Endometrial microvascular endothelial cells (primary cell): Measurements from ENCODE around the gene SUPT3H. TPM values are rescaled to one million over a fixed set of nuclear protein-coding genes. Genes with fewer than 3 reads are reported as not detected.
"Not testable (repeated sequence)": the region's sequence is repeated elsewhere in the genome, so short reads cannot be mapped to it uniquely, and the experiment has no call there.

ENCODE experiments used
- in situ Hi-C: cut with HindIII; loops from 2 replicates; pipeline ENCODE4 v1.10.0; 2017; ENCODE audit warnings: low sequenced_read_pairs, low pct_unique_long_range_greater_than_20kb; ENCODE audit errors: inconsistent ontology term
- total RNA-seq: library from RNA; depleted of rRNA; stranded (reverse); fragments of >200 nt; gene quantifications from one replicate; pipeline ENCODE4 v1.2.3, GENCODE V29; 2015; ENCODE audit errors: inconsistent ontology term

The SUPT3H gene
- total RNA-seq, 1 donor from 2014 or later, result 6.6 TPM

- in situ Hi-C loops, result no loop called here
Observed at GRCh38 chr6:45047573-45047972, 330.2 kb downstream of the SUPT3H start.

- in situ Hi-C loops, result no loop called here
Observed at GRCh38 chr6:45045253-45045601, 332.5 kb downstream of the SUPT3H start.

GRCh38 chr6:45044510-45045252 is 333.1 kb downstream of the SUPT3H start:
- in situ Hi-C loops, result no loop called here

GRCh38 chr6:45044086-45044485 is 333.6 kb downstream of the SUPT3H start:
- in situ Hi-C loops, result no loop called here

GRCh38 chr6:45042673-45043072 is 335.1 kb downstream of the SUPT3H start:
- in situ Hi-C loops, result not testable (repeated sequence)

GRCh38 chr6:45038226-45038625 is 339.5 kb downstream of the SUPT3H start:
- in situ Hi-C loops, result no loop called here

GRCh38 chr6:45036103-45036502 is 341.6 kb downstream of the SUPT3H start:
- in situ Hi-C loops, result no loop called here

GRCh38 chr6:45032426-45032825 is 345.3 kb downstream of the SUPT3H start:
- in situ Hi-C loops, result no loop called here

- in situ Hi-C loops, result no loop called here
Observed at GRCh38 chr6:45031601-45032000, 346.1 kb downstream of the SUPT3H start.

- in situ Hi-C loops, result no loop called here
Observed at GRCh38 chr6:45027126-45027525, 350.6 kb downstream of the SUPT3H start.

GRCh38 chr6:45026003-45026516 is 351.7 kb downstream of the SUPT3H start:
- in situ Hi-C loops, result no loop called here

GRCh38 chr6:45024610-45025009 is 353.1 kb downstream of the SUPT3H start:
- in situ Hi-C loops, result no loop called here

GRCh38 chr6:45021676-45022075 is 356.1 kb downstream of the SUPT3H start:
- in situ Hi-C loops, result no loop called here

GRCh38 chr6:45012687-45013086 is 365.0 kb downstream of the SUPT3H start:
- in situ Hi-C loops, result no loop called here

- in situ Hi-C loops, result no loop called here
Observed at GRCh38 chr6:45009576-45009975, 368.2 kb downstream of the SUPT3H start.

GRCh38 chr6:45006893-45007292 is 370.8 kb downstream of the SUPT3H start:
- in situ Hi-C loops, result no loop called here

- in situ Hi-C loops, result no loop called here
Observed at GRCh38 chr6:45003961-45004360, 373.8 kb downstream of the SUPT3H start.

- in situ Hi-C loops, result no loop called here
Observed at GRCh38 chr6:45003387-45003786, 374.3 kb downstream of the SUPT3H start.

- in situ Hi-C loops, result no loop called here
Observed at GRCh38 chr6:45002390-45003105, 375.2 kb downstream of the SUPT3H start.

GRCh38 chr6:45001663-45002062 is 376.1 kb downstream of the SUPT3H start:
- in situ Hi-C loops, result no loop called here
